ENCODE results near the gene C9.
"Not testable (repeated sequence)": the region's sequence is repeated elsewhere in the genome, so short reads cannot be mapped to it uniquely, and the experiment has no call there.

DNA sequence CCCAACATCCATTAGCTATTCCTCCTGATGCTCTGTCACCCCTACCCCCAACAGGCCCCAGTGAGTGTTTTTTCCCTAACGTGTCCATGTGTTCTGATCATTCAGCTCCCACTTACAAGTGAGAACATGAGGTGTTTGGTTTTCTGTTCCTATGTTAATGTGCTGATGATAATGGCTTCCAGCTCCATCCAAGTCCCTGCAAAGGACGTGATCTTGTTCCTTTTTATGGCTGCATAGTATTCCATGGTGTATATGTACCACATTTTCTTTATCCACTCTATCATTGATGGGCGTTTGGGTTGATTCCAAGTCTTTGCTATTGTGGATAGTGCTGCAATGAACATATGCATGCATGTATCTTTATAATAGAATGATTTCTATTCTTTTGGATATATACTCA is 47.8 kb downstream of the C9 start:
- TF ChIP-seq, protein P1, sequence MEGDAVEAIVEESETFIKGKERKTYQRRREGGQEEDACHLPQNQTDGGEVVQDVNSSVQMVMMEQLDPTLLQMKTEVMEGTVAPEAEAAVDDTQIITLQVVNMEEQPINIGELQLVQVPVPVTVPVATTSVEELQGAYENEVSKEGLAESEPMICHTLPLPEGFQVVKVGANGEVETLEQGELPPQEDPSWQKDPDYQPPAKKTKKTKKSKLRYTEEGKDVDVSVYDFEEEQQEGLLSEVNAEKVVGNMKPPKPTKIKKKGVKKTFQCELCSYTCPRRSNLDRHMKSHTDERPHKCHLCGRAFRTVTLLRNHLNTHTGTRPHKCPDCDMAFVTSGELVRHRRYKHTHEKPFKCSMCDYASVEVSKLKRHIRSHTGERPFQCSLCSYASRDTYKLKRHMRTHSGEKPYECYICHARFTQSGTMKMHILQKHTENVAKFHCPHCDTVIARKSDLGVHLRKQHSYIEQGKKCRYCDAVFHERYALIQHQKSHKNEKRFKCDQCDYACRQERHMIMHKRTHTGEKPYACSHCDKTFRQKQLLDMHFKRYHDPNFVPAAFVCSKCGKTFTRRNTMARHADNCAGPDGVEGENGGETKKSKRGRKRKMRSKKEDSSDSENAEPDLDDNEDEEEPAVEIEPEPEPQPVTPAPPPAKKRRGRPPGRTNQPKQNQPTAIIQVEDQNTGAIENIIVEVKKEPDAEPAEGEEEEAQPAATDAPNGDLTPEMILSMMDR (IDR thresholded peaks at IDR 0.05) = not testable (repeated sequence)
- not testable (repeated sequence) for TF ChIP-seq POLR2A (IDR thresholded peaks at IDR 0.05)

All from testis (tissue), 2 donors.